Activated CD8-positive, alpha-beta memory T cell treated with anti-CD3 and anti-CD28 coated beads, Interleukin-2, amount 50 U/mL, for 48 hours (primary cell): Measurements from ENCODE around the gene TSC2.
"Not testable (repeated sequence)": the region's sequence is repeated elsewhere in the genome, so short reads cannot be mapped to it uniquely, and the experiment has no call there.

Source experiments
- DNase-seq: peaks from one replicate; pipeline ENCODE4 v3.0.0-alpha.2; 2020

The TSC2 gene

GRCh38 chr16:2088759-2089358 lies 41.1 kb downstream of the TSC2 start:
- no peak for DNase-seq

DNA sequence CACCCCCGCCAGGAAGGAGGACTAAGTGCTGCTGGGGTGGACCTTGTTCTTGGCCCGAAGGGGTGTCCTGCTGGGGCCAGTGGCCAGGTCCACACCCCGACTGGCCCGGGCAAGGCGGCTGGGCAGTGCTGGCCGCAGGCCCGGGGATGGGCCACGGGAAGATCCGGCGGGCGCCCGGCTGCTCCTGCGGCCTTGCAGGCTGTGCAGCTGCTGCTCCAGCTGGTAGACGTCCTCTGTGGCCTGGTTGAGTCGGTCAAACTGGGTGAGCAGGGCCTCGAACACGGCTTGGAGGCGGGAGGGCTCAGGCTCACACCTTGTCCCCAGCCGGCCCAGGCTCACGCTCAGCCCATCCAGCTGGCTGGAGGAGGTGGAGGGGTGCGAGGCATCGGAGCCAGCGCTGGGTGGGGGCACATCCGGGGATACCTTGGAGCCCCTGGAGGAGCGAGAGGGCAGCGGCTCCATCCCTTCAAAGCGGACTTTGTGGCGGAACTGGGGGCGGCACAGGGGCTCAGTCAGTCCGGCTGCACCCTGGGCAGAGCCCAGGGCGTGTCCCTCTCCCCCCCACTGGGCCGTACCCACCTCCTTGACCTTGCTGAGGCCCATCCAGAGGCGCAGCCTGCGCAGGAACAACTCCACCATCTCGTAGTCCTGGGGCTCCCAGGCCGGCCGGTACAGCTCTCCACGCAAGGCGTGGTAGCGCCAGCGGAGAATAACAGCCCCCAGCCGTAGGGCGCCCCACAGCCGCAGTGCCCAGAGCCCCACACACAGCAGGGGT lies 42.1 kb downstream of the TSC2 start:
- no peak for DNase-seq

GRCh38 chr16:2090481-2090776 lies 42.6 kb downstream of the TSC2 start:
- no peak for DNase-seq

GRCh38 chr16:2090777-2091546 lies 43.2 kb downstream of the TSC2 start:
- DNase-seq, result no peak

GRCh38 chr16:2091547-2092255 lies 43.9 kb downstream of the TSC2 start:
- DNase-seq, result no peak

GRCh38 chr16:2092256-2092620 lies 44.5 kb downstream of the TSC2 start:
- no peak for DNase-seq

DNA sequence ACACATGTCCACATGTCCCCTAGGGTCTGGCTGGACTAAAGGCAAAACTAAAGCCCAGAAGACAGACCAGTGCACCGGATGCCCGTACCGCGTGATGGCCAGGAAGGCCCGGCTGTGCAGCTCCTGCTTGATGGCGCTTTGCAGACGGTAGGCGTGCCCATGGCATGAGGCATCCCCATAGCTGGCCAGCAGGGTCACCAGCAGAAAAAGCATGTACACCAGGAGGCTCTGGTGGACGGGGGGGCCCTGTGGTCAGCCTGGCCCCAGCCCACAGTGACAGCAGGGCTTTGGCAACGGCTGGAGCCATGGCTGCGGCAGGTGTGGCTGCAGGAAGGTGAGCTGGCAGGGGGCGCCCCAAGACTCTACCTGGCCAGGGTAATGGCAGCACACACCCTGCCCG lies 45.1 kb downstream of the TSC2 start:
- no peak for DNase-seq

- DNase-seq, result no peak
Measured at GRCh38 chr16:2093793-2094192, 46.0 kb downstream of the TSC2 start.

- DNase-seq, result no peak
Measured at GRCh38 chr16:2095315-2095853, 47.6 kb downstream of the TSC2 start.

GRCh38 chr16:2095918-2096582 lies 48.3 kb downstream of the TSC2 start:
- no peak for DNase-seq

GRCh38 chr16:2096853-2097595 lies 49.2 kb downstream of the TSC2 start:
- no peak for DNase-seq

- not testable (repeated sequence) for DNase-seq
Measured at GRCh38 chr16:2097689-2098088, 49.9 kb downstream of the TSC2 start.

DNA sequence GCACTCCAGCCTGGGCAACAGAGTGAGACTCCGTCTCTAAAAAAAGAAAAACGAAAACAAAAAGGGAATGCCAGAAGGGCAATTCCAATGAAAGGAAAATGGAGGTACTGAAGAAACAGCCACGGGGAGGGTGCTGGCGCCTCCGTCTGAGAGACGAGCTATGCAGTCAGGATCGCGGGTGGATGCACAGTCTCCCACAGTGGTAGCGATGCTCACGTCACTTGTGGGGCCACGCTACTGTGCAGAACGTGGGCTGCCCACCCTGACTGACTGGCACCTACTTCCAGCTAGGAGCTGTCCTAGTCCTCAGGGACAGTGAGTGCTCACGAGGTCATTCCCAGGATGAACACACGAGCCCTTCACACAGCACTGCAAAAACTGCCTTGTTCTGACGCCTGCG lies 53.8 kb downstream of the TSC2 start:
- DNase-seq, result not testable (repeated sequence)

DNA sequence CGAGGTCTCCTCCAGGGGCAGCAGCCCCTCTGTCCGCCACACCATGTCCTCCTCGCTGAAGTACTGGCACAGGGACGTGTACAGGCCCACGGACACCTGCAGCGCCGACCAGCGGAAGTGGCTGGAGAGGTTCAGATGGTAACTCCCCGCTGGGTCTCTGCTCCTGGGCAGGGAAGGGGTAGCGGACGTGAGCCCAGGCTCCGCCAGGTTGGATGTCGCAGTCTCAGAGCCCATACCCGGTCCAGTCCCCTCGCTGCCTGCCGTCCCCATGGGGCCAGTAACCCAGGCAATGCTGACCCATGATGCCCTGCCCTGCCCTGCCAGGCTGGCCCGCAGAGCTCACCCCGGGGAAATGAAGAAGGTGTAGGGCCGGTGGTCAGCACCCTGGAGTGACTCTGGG lies 54.7 kb downstream of the TSC2 start:
- DNase-seq, result no peak

DNA sequence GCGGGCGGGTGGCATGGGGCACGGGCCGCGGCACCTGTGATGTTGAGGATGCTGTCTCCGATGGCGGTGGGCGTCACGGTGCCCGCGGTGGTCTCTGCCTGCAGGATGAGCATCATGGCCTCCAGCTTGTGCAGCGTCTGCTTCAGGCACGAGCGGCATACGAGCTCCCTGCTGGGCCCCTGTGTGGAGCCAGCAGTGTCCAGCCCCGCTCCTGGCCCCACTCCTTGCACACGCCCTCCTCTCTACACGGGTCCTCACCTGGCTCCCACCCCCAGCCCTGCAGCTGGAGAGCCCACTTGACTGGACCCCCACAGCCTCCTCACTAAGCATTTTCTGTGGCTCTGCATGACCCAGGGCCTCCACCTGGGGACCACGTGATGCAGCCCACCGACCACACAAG lies 56.7 kb downstream of the TSC2 start:
- DNase-seq, result not testable (repeated sequence)

- DNase-seq, result not testable (repeated sequence)
Measured at GRCh38 chr16:2105291-2105690, 57.5 kb downstream of the TSC2 start.

DNA sequence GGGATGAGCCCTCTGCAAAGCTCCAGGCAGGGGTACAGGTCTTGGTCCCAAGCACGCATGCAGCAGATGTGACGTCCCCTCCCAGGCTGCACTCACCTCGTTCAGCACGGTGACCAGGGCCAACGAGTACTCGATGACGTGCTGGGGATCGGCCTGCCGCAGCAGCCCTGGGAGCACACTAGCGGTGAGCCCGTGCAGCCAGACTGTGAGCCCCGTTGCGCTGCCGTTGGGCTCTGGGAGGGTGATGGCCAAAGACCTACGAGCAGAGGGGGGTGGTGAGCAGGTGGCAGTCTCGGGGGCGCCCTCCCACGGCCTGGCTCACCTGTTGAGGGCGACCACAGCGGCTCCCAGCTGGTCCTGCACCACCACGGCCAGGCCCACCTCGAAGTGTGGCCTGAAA lies 58.0 kb downstream of the TSC2 start:
- not testable (repeated sequence) for DNase-seq

DNA sequence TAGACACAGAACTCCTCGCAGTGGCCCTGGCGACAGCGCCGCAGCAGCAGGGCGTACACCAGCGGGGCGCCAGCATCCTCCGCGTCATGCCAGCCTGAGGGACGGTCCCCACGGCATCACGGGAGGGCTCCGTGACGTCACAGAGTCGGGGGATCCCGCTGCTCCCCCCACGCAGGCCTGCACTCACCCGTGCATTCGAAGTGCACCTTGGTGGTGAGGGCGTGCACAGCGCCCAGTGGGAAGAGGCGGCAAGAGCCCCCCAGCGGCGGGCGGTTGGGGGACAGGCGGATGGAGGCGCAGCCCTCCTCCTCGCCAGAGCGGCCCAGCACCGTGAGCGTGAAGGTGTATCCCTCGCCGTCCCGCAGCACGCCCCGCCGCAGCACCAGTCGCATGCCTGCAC lies 58.4 kb downstream of the TSC2 start:
- DNase-seq, result not testable (repeated sequence)

GRCh38 chr16:2107121-2107790 lies 59.5 kb downstream of the TSC2 start:
- not testable (repeated sequence) for DNase-seq

GRCh38 chr16:2107791-2108125 lies 60.0 kb downstream of the TSC2 start:
- DNase-seq, result not testable (repeated sequence)
